ACC112 (cell line): ENCODE data around the gene MTA2.
"Not testable (repeated sequence)": the region's sequence is repeated elsewhere in the genome, so short reads cannot be mapped to it uniquely, and the experiment has no call there.

Experiments
- H2AFZ ChIP-seq: fragments of 200-600 bp; sonication (generic); one replicate; pipeline ENCODE4 v1.6.0; 2017; ENCODE audit warnings: antibody characterized with exemption, low read length; ENCODE audit not compliant: unreplicated experiment
- H3K27ac ChIP-seq: fragments of 200-600 bp; sonication (generic); 2 replicates; pipeline ENCODE4 v1.5.1; 2014; ENCODE audit warnings: low read depth, mild to moderate bottlenecking, antibody characterized with exemption, low read length, moderate library complexity
- H3K27me3 ChIP-seq: fragments of 200-600 bp; sonication (generic); 2 replicates; pipeline ENCODE4 v1.6.1; 2014; ENCODE audit warnings: mild to moderate bottlenecking, antibody characterized with exemption, low read length, moderate library complexity, mixed read lengths; ENCODE audit not compliant: insufficient read depth
- H3K36me3 ChIP-seq: fragments of 200-600 bp; sonication (generic); 2 replicates; pipeline ENCODE4 v1.6.1; 2016; ENCODE audit warnings: mild to moderate bottlenecking, antibody characterized with exemption, low read length, moderate library complexity, mixed read lengths; ENCODE audit not compliant: insufficient read depth
- H3K4me1 ChIP-seq: fragments of 200-600 bp; sonication (generic); one replicate; pipeline ENCODE4 v1.6.1; 2016; ENCODE audit warnings: low read length, mixed read lengths; ENCODE audit not compliant: insufficient read depth, unreplicated experiment, control insufficient read depth
- H3K4me3 ChIP-seq: fragments of 200-600 bp; sonication (generic); 2 replicates; pipeline ENCODE4 v1.5.1; 2014; ENCODE audit warnings: mild to moderate bottlenecking, low read depth, low read length
- H3K79me2 ChIP-seq: fragments of 200-600 bp; sonication (generic); one replicate; pipeline ENCODE4 v1.6.0; 2016; ENCODE audit warnings: low read length; ENCODE audit not compliant: control insufficient read depth, unreplicated experiment, insufficient read depth

The MTA2 gene

DNA sequence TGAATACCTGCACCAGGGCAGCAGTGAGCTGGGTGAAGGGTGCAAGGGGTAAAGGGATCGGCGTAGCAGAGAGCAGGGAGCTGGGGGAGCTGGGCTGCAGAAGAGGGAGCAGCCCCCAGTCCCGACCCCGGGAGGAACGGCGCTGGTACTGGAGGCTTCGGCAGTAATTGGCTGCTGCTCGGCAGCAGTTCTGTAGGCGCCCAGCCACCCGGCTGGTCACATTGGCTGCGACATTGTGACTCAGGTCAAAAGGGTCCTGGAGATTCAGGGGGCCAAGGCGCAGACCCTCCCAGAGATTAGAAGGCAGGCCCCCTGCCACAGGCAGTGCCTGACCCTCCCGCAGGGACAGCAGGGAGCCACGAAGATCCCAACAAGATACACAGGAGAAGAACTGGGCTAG lies 25.8 kb downstream of the MTA2 start:
- no peak overlapping the region for H3K27ac ChIP-seq
- H3K79me2 ChIP-seq = peaks cover 54% of the 10 kb centered on the region

DNA sequence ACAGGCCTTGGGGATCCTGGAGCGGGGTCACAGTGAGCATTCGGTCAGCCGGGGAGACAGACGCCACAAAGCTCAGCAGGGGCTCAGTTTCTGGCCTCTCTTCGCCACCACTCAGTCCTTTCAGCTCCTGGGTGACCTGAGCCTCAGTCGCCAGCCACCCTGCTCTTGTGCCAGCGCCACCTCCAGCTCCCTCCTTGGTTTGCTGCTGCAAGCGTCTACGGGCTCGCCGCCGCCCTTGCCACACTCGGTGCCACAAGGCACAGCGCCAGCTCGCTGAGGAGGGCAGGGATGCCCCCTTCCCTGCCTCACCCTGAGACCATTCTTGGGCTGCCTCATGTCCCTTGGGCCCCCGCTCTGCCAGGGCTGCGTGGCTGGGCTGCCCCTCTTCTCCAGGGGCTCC lies 26.5 kb downstream of the MTA2 start:
- H3K79me2 ChIP-seq = peaks cover 61% of the 10 kb centered on the region
- peak overlapping the region; percentile 86 for H3K4me3 ChIP-seq
- H3K27ac ChIP-seq = peak overlapping the region; percentile 80
- H2AFZ ChIP-seq = no peak overlapping the region
- H3K27me3 ChIP-seq = no peaks in the 10 kb centered on the region
- peaks cover 19% of the 10 kb centered on the region; the same call in 1 of the 2 replicates for H3K36me3 ChIP-seq
- peaks cover 44% of the 10 kb centered on the region for H3K4me1 ChIP-seq

More for the DNA sequence above, 25.8 kb downstream of the MTA2 start:
- H3K4me3 ChIP-seq = peak overlapping the region; percentile 86
- no peaks in the 10 kb centered on the region for H3K27me3 ChIP-seq
- peaks cover 40% of the 10 kb centered on the region for H3K4me1 ChIP-seq
- peaks cover 19% of the 10 kb centered on the region; the same call in 1 of the 2 replicates for H3K36me3 ChIP-seq
- H2AFZ ChIP-seq = no peak overlapping the region

GRCh38 chr11:62574363-62575071 lies 27.1 kb downstream of the MTA2 start:
- Histone ChIP-seq H3K36me3 (peaks cover 22% of the 10 kb centered on the region; the same call in 1 of the 2 replicates), H2AFZ (no peak overlapping the region)

DNA sequence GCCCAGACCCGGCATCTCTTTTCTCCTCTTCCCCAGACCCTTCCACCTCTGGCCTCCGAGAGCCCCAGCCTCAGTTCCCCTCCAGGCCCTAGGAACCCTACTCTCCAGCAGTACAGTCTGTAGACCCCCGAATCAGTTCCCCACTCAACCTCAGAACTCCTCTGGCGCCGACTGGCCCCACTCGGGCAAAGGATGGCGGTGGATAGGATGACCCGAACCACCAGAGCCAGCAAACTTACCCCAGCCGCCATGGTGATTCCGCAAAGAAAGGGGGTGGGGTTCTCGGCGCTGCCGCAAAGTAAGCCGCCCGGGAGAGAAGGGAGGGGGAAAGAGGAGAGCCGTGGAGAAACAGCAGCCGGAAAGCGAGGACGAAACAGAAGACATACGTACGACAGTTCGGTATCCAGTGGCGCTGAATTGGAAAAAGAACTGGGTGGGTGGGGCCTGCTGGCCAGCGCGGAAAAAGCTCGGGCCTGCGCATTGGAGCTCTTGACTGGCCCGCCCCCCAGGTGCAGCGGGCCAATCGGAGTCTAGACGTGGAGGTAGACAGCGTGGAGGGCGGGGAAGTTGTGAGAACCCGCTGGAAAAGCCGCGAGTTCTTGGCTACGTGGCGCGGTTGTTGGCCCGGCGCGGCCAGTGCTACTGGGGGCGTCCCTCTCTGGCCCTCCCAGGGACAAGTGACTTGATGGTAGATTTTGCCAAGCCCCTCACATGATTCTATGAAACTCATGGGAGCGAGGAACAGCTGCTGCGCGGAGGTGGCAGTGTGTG lies 27.9 kb downstream of the MTA2 start, which contains the start of gene EEF1G:
EEF1G (minus strand) TSS at position 300 of the 771 bp plus-strand sequence; CDS start at position 251, 49 bp downstream.
- Histone ChIP-seq H3K4me3 (peak within 1 kb of the TSS; percentile 86), H3K27me3 (no peaks in the 10 kb centered on the region), H3K4me1 (peaks cover 46% of the 10 kb centered on the region), H3K27ac (peak within 1 kb of the TSS; percentile 80), H3K79me2 (peaks cover 73% of the 10 kb centered on the region), H2AFZ (peak within 1 kb of the TSS; percentile 49), H3K36me3 (peaks cover 23% of the 10 kb centered on the region; the same call in 1 of the 2 replicates)

More at GRCh38 chr11:62574363-62575071, 27.1 kb downstream of the MTA2 start:
- H3K27ac ChIP-seq = peak overlapping the region; percentile 80
- H3K79me2 ChIP-seq = peaks cover 67% of the 10 kb centered on the region
- peaks cover 46% of the 10 kb centered on the region for H3K4me1 ChIP-seq
- peak overlapping the region; percentile 86 for H3K4me3 ChIP-seq
- no peaks in the 10 kb centered on the region for H3K27me3 ChIP-seq

DNA sequence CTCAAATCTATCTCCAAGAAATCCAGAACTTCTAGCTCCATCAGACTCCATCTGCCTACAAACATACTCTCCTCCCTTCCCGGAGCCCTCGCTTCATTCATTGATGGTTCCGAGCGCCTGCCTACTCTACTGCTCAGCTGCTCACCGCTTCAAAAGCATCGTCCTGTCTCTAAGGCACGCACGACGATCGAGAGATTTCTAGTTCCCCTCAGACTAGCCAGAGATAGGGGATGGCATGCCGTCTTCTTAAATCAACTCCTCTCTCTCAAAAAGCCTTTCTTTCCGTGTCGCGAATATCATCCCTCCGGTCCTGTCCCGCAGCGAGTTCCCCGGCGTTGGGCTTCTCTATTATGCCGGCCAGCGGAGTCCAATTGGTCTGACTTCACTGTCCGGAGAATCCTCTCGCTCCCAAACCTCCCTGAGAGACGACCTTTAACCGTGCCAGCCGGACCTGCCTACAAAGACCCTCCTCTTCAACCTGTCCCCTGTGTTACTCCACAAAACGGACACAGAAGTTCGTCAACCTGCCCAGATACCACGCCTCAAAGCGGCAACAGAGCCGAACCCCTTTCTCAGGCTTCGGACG lies 28.6 kb downstream of the MTA2 start:
- Histone ChIP-seq H3K27me3 (no peaks in the 10 kb centered on the region), H3K4me1 (peaks cover 46% of the 10 kb centered on the region), H3K27ac (peak overlapping the region; percentile 57), H3K36me3 (peaks cover 23% of the 10 kb centered on the region; the same call in 1 of the 2 replicates), H2AFZ (peak overlapping the region; percentile 49), H3K79me2 (peaks cover 79% of the 10 kb centered on the region), H3K4me3 (peak overlapping the region; percentile 86)

DNA sequence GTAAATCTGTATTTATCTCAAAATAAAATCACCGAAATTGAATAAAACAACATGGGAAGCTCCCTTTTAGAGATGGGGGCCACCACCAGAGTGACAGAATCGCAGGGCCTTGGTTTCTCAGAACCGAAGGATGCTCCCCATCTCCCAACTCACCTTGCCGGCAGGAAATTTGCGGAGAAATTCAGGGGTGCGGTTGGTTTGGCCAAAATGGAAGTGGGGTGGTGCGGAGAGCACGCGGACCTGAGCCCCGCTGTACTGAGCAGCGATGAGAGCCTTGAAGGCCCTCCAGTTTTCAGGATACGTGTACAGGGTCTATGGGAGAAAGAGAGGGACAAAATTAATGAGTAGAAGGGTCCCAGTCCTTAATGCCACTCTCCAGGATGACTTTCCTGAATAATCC lies 29.2 kb downstream of the MTA2 start:
- H3K36me3 ChIP-seq = peaks cover 25% of the 10 kb centered on the region

DNA sequence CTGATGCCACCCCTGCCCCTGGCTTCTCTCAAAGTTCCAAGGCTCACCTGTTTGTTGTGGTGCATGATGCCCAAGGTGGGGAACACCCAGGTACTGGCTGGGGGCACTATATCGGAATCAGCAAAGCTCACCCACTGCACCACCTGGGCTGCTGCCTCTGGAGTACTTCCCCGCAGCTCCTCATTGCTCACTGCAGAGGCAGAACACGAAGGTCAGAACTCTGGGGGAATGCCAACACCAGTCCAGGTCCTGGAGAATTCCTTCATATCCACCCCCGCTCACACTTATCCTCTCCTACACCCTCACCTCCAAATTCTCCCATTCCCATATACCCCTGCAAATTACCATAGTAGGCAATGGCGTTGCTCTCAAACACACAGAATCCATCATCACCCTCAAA lies 30.2 kb downstream of the MTA2 start:
- Histone ChIP-seq H3K4me3 (peak overlapping the region; percentile 86), H3K79me2 (peaks cover 90% of the 10 kb centered on the region), H3K4me1 (peaks cover 38% of the 10 kb centered on the region), H3K36me3 (peaks cover 33% of the 10 kb centered on the region)
- not testable (repeated sequence) for H3K27ac ChIP-seq, H2AFZ ChIP-seq, H3K27me3 ChIP-seq

More for the DNA sequence above, 29.2 kb downstream of the MTA2 start:
- Histone ChIP-seq H2AFZ (no peak overlapping the region), H3K79me2 (peaks cover 85% of the 10 kb centered on the region), H3K4me3 (peak overlapping the region; percentile 86), H3K27me3 (no peaks in the 10 kb centered on the region), H3K27ac (peak overlapping the region; percentile 17), H3K4me1 (peaks cover 46% of the 10 kb centered on the region)

DNA sequence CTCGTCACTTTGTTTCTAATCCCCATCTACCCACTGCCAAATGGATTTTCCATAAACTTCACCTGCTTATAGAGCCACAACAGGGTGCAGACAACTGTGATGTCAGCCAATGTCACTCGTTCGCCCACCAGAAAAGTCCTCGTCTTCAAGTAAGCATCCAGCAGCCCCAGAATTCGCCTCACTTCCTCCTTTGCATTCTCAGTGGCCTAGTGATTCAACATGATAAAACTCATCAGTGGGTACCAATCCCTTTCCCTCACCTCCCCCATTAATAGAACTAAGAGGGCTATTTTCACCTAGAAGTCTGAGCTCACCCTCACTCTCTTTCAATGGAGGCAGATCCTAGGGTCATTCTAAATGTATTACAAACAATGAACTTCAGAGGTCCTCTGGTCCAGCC lies 30.8 kb downstream of the MTA2 start:
- H3K79me2 ChIP-seq = peaks cover 92% of the 10 kb centered on the region
- H3K4me3 ChIP-seq = peak overlapping the region; percentile 86; the same call in 1 of the 2 replicates

GRCh38 chr11:62569611-62570010 lies 32.1 kb downstream of the MTA2 start:
- H3K27me3 ChIP-seq = no peaks in the 10 kb centered on the region
- H3K79me2 ChIP-seq = peaks cover 84% of the 10 kb centered on the region
- peaks cover 44% of the 10 kb centered on the region for H3K36me3 ChIP-seq
- H3K4me3 ChIP-seq = no peak overlapping the region; the same call in 1 of the 2 replicates
- no peak overlapping the region for H2AFZ ChIP-seq
- peaks cover 27% of the 10 kb centered on the region for H3K4me1 ChIP-seq
- H3K27ac ChIP-seq = no peak overlapping the region

More for the DNA sequence above, 30.8 kb downstream of the MTA2 start:
- not testable (repeated sequence) for H3K27me3 ChIP-seq, H2AFZ ChIP-seq, H3K27ac ChIP-seq
- H3K4me1 ChIP-seq = peaks cover 32% of the 10 kb centered on the region
- peaks cover 38% of the 10 kb centered on the region for H3K36me3 ChIP-seq

DNA sequence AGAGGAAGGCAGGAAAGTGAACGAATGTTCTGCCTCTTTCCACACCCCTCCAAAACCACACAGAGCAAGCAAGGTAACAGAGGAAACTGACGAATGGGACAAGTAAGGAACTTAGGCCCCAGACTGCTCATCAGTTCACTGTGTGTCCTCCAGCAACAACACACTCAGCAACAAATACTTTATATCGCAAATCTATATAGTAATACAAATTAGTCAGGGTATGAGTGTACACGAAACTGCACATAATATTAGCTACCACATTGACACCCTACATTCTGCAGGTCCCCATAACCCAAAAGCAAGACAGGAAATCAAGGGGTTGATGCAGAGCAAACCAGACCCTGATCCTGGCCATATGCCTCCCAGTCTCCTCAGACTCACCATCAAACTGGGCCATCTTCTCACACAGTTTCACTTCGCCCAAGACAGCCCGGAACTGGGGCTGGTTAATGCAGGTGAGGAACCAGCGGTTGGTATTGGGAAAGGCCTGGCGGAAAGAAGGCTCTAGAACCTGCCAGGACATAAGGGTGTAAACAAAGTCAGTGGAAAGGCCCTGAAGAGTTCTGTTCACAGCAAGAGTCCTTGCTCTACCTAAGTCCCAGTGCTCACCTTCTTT lies 34.5 kb downstream of the MTA2 start:
- Histone ChIP-seq H3K4me1 (peaks cover 30% of the 10 kb centered on the region), H3K27ac (0 out of 2 replicates have a peak overlapping the region, but pooled peaks have one; percentile 1), H2AFZ (no peak overlapping the region), H3K4me3 (no peak overlapping the region), H3K27me3 (no peaks in the 10 kb centered on the region), H3K79me2 (peaks cover 75% of the 10 kb centered on the region), H3K36me3 (peaks cover 37% of the 10 kb centered on the region)
